Endothelial cell (in vitro differentiated cells): ENCODE results near the gene EFNB1. TPM values are rescaled to one million over a fixed set of nuclear protein-coding genes. Genes with fewer than 3 reads are reported as not detected.

Experiments used
- DNase-seq: peaks from one replicate; pipeline ENCODE4 v3.0.0; 2021; ENCODE audit warnings: low spot score
- H3K27ac Mint-ChIP-seq: one replicate; pipeline ENCODE4 v1.8.0; 2021; ENCODE audit warnings: mixed read lengths, inconsistent platforms; ENCODE audit not compliant: unreplicated experiment
- H3K27me3 Mint-ChIP-seq: one replicate; pipeline ENCODE4 v1.8.0; 2021; ENCODE audit warnings: mild to moderate bottlenecking, moderate library complexity, mixed read lengths, inconsistent platforms; ENCODE audit not compliant: unreplicated experiment
- H3K36me3 Mint-ChIP-seq: one replicate; pipeline ENCODE4 v1.8.0; 2021; ENCODE audit warnings: mild to moderate bottlenecking, low read depth, mixed read lengths, inconsistent platforms; ENCODE audit not compliant: unreplicated experiment
- H3K4me1 Mint-ChIP-seq: one replicate; pipeline ENCODE4 v1.8.0; 2021; ENCODE audit warnings: mild to moderate bottlenecking, mixed read lengths, inconsistent platforms; ENCODE audit not compliant: unreplicated experiment
- H3K4me3 Mint-ChIP-seq: one replicate; pipeline ENCODE4 v1.8.0; 2021; ENCODE audit warnings: mild to moderate bottlenecking, mixed read lengths, inconsistent platforms; ENCODE audit not compliant: unreplicated experiment
- H3K9me3 Mint-ChIP-seq: one replicate; pipeline ENCODE4 v1.8.0; 2021; ENCODE audit warnings: mixed read lengths, inconsistent platforms; ENCODE audit not compliant: unreplicated experiment
- CTCF ChIP-seq: fragments of 200-600 bp; sonication (generic); IDR thresholded peaks from one replicate; pipeline ENCODE4 v1.5.0; 2021; ENCODE audit warnings: antibody characterized with exemption; ENCODE audit not compliant: unreplicated experiment
- total RNA-seq: library from RNA; stranded (reverse); fragmentation: NEBNext Ultra II Directional; extraction: Animal tissue kit (Norgen Biotek cat#: 25700); gene quantifications from one replicate; pipeline ENCODE4 v1.2.1, GENCODE V29; 2021; ENCODE audit not compliant: unreplicated experiment

EFNB1 gene
- total RNA-seq, 1 donor from 2014 or later = 7.8 TPM

- no peak overlapping the region for H3K4me3 Mint-ChIP-seq
- peaks cover 2% of the 10 kb centered on the region for H3K27me3 Mint-ChIP-seq
- no peaks in the 10 kb centered on the region for H3K36me3 Mint-ChIP-seq
- no peaks in the 10 kb centered on the region for H3K9me3 Mint-ChIP-seq
- H3K27ac Mint-ChIP-seq = no peak overlapping the region
- no peak for TF ChIP-seq CTCF
- peaks cover 3% of the 10 kb centered on the region for H3K4me1 Mint-ChIP-seq
- DNase-seq = no peak
Observed at GRCh38 chrX:68834371-68835103, 5.7 kb downstream of the EFNB1 start.

GRCh38 chrX:68835104-68835442 lies 6.3 kb downstream of the EFNB1 start:
- TF ChIP-seq CTCF = no peak
- peaks cover 2% of the 10 kb centered on the region for H3K27me3 Mint-ChIP-seq
- H3K4me3 Mint-ChIP-seq = no peak overlapping the region
- DNase-seq = no peak
- peaks cover 3% of the 10 kb centered on the region for H3K4me1 Mint-ChIP-seq
- no peaks in the 10 kb centered on the region for H3K36me3 Mint-ChIP-seq
- H3K9me3 Mint-ChIP-seq = no peaks in the 10 kb centered on the region
- H3K27ac Mint-ChIP-seq = no peak overlapping the region

- H3K27ac Mint-ChIP-seq = no peak overlapping the region
- H3K27me3 Mint-ChIP-seq = peaks cover 2% of the 10 kb centered on the region
- no peak overlapping the region for H3K4me3 Mint-ChIP-seq
- H3K4me1 Mint-ChIP-seq = peaks cover 3% of the 10 kb centered on the region
- TF ChIP-seq CTCF = no peak
- no peak for DNase-seq
- no peaks in the 10 kb centered on the region for H3K36me3 Mint-ChIP-seq
- no peaks in the 10 kb centered on the region for H3K9me3 Mint-ChIP-seq
Observed at GRCh38 chrX:68835468-68835867, 6.6 kb downstream of the EFNB1 start.

GRCh38 chrX:68837119-68837518 lies 8.3 kb downstream of the EFNB1 start:
- no peaks in the 10 kb centered on the region for H3K9me3 Mint-ChIP-seq
- TF ChIP-seq CTCF = no peak
- H3K27ac Mint-ChIP-seq = peak overlapping the region; percentile 31
- H3K4me1 Mint-ChIP-seq = peaks cover 2% of the 10 kb centered on the region
- DNase-seq = no peak
- H3K4me3 Mint-ChIP-seq = peak overlapping the region; percentile 23
- peaks cover 2% of the 10 kb centered on the region for H3K27me3 Mint-ChIP-seq
- peaks cover 4% of the 10 kb centered on the region for H3K36me3 Mint-ChIP-seq

- peaks cover 4% of the 10 kb centered on the region for H3K36me3 Mint-ChIP-seq
- no peaks in the 10 kb centered on the region for H3K9me3 Mint-ChIP-seq
- H3K4me1 Mint-ChIP-seq = no peaks in the 10 kb centered on the region
- TF ChIP-seq CTCF = no peak
- no peak for DNase-seq
- H3K27me3 Mint-ChIP-seq = peaks cover 2% of the 10 kb centered on the region
- no peak overlapping the region for H3K4me3 Mint-ChIP-seq
- no peak overlapping the region for H3K27ac Mint-ChIP-seq
Observed at GRCh38 chrX:68838571-68838910, 9.7 kb downstream of the EFNB1 start.
